Breast epithelium (tissue), 3 donors: Measurements from ENCODE around the gene CCP110.

Experiments used
- POLR2A ChIP-seq: fragments of 450-650 bp; IDR thresholded peaks from one replicate; pipeline ENCODE4 v1.6.1; 2016; ENCODE audit warnings: antibody characterized with exemption, mild to moderate bottlenecking, moderate library complexity
- TF ChIP-seq, protein P1 (sequence below), 3 donors: fragments of 450-650 bp; IDR thresholded peaks; one replicate each; pipeline ENCODE4 v1.5.1; 2016 to 2017; ENCODE audit warnings: antibody characterized with exemption in 3 of 3, mild to moderate bottlenecking in 3 of 3, moderate library complexity in 3 of 3

DNA sequence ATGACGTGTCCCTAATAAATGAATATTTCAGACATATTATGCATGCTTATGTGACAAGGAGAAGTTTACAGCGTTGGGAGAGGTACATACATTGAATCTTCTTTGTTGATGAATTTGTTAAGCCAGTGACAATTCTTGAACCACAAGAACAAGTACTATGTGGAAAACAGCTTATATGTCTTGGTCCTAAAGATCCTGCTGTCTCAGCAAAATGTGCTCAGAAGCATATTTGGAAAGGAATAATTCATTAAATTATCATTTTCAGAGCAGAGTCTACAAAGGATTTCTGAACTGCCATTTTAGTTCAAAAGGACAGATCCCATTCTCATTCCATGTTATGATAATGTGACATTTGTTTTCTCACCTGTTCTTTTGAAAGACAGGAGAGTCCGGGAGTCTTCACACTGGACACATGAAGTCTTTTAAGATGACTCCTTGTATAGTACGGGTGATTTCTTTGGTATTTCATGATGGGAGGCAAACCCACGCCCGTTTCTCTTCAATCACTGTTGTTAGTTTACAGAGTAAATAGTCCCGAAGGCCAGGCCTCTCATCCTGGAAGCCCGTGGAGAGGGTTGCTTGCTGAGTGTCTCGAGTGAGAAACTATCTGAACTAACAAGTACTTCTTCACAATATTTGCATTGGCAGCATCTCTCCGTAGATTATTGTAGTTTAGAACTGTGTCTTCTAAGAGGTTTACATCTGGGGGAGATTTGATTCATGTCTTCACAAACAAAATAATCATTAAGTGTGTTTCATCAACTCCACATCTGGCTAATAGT is 58.5 kb downstream of the CCP110 start:
- TF ChIP-seq, protein P1, sequence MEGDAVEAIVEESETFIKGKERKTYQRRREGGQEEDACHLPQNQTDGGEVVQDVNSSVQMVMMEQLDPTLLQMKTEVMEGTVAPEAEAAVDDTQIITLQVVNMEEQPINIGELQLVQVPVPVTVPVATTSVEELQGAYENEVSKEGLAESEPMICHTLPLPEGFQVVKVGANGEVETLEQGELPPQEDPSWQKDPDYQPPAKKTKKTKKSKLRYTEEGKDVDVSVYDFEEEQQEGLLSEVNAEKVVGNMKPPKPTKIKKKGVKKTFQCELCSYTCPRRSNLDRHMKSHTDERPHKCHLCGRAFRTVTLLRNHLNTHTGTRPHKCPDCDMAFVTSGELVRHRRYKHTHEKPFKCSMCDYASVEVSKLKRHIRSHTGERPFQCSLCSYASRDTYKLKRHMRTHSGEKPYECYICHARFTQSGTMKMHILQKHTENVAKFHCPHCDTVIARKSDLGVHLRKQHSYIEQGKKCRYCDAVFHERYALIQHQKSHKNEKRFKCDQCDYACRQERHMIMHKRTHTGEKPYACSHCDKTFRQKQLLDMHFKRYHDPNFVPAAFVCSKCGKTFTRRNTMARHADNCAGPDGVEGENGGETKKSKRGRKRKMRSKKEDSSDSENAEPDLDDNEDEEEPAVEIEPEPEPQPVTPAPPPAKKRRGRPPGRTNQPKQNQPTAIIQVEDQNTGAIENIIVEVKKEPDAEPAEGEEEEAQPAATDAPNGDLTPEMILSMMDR (IDR thresholded peaks at IDR 0.05) = no peak
- TF ChIP-seq POLR2A = no peak
